Measurements from ENCODE around the gene CNTNAP5. TPM values are rescaled to one million over a fixed set of nuclear protein-coding genes. Genes with fewer than 3 reads are reported as not detected.

Gene CNTNAP5
- total and polyA plus RNA-seq, 9 of the 15 experiments (the other 6 are each of a cell fraction or from before 2014, with no cell fraction given), result not detected

GRCh38 chr2:124646166-124646815 lies 621.2 kb downstream of the CNTNAP5 start:
- 0% methylated on average over 4 of the region's 4 CpGs for WGBS (ENCODE audit: insufficient coverage, low coverage, missing lambda C conversion rate)
- ChIA-PET POLR2A (no interaction called here), CTCF (ENCODE audit: low intra/inter-chr PET ratio) (no interaction called here)
- no peak overlapping the region for H2AFZ ChIP-seq (ENCODE audit: low read depth, low read length)
- intact Hi-C loops (cut with micrococcal nuclease), result no loop called here
- no TSS peak for BruUV-seq (replicated peaks)
- in situ Hi-C loops (cut with MboI), result no loop called here
- no peaks in the 10 kb centered on the region for H3K79me2 ChIP-seq (ENCODE audit: control insufficient read depth, insufficient read depth, low read length)
- no peak for FAIRE-seq
- no peaks in the 10 kb centered on the region for H3K27me3 ChIP-seq (ENCODE audit: control insufficient read depth in 2 of 2, insufficient read depth in 2 of 2, low read length in 2 of 2)
- TF ChIP-seq ZNF707 (CRISPR knock-in tag; conservative IDR thresholded peaks at IDR 0.05) (no peak), ZSCAN29 (IDR thresholded peaks at IDR 0.05) (no peak)
- H3K4me2 ChIP-seq (ENCODE audit: insufficient read depth, low read length), result no peak overlapping the region
- ATAC-seq, result no peak
- DNase-seq (ENCODE audit: extremely low read depth in 1 of 4, low spot score in 3 of 4), result no peak
- H4K20me1 ChIP-seq (replicated peaks; ENCODE audit: control insufficient read depth, insufficient read depth, low read length), result no peaks in the 10 kb centered on the region
- no peak overlapping the region for H3K9ac ChIP-seq (ENCODE audit: insufficient read depth in 1 of 2, low read depth in 2 of 2, low read length in 2 of 2)
- H3K9me3 ChIP-seq (replicated peaks; ENCODE audit: control insufficient read depth, insufficient read depth, low read depth, low read length), result no peaks in the 10 kb centered on the region
- no peaks in the 10 kb centered on the region for H3K36me3 ChIP-seq (ENCODE audit: control insufficient read depth, insufficient read depth, low read length)
- H3K27ac ChIP-seq (ENCODE audit: extremely low read depth, low read depth, low read length), result no peak overlapping the region
- no peaks in the 10 kb centered on the region for H3K9me1 ChIP-seq (ENCODE audit: control insufficient read depth, insufficient read depth, low read length)
- H3K4me3 ChIP-seq, result no peak overlapping the region
- H3K4me1 ChIP-seq (replicated peaks in 1 of 2; ENCODE audit: control insufficient read depth in 2 of 2, insufficient read depth in 2 of 2, low read length in 2 of 2), result no peaks in the 10 kb centered on the region

GRCh38 chr2:124647245-124647644 lies 622.2 kb downstream of the CNTNAP5 start:
- ATAC-seq (no peak), DNase-seq (ENCODE audit: extremely low read depth in 1 of 4, low spot score in 3 of 4) (no peak), FAIRE-seq (no peak)
- BruUV-seq (replicated peaks), result no TSS peak
- Histone ChIP-seq H3K79me2 (ENCODE audit: control insufficient read depth, insufficient read depth, low read length) (no peaks in the 10 kb centered on the region), H3K9me1 (ENCODE audit: control insufficient read depth, insufficient read depth, low read length) (no peaks in the 10 kb centered on the region), H3K36me3 (ENCODE audit: control insufficient read depth, insufficient read depth, low read length) (no peaks in the 10 kb centered on the region), H2AFZ (ENCODE audit: low read depth, low read length) (no peak overlapping the region), H3K4me1 (replicated peaks in 1 of 2; ENCODE audit: control insufficient read depth in 2 of 2, insufficient read depth in 2 of 2, low read length in 2 of 2) (no peaks in the 10 kb centered on the region), H3K4me3 (no peak overlapping the region), H3K9me3 (replicated peaks; ENCODE audit: control insufficient read depth, insufficient read depth, low read depth, low read length) (no peaks in the 10 kb centered on the region), H3K27me3 (ENCODE audit: control insufficient read depth in 2 of 2, insufficient read depth in 2 of 2, low read length in 2 of 2) (no peaks in the 10 kb centered on the region), H4K20me1 (replicated peaks; ENCODE audit: control insufficient read depth, insufficient read depth, low read length) (no peaks in the 10 kb centered on the region), H3K9ac (ENCODE audit: insufficient read depth in 1 of 2, low read depth in 2 of 2, low read length in 2 of 2) (no peak overlapping the region), H3K4me2 (ENCODE audit: insufficient read depth, low read length) (no peak overlapping the region), H3K27ac (ENCODE audit: extremely low read depth, low read depth, low read length) (no peak overlapping the region)
- in situ Hi-C loops (cut with MboI) (no loop called here), intact Hi-C loops (cut with micrococcal nuclease) (no loop called here)
- CTCF ChIA-PET (ENCODE audit: low intra/inter-chr PET ratio), result no interaction called here
- TF ChIP-seq TFAP4 (CRISPR knock-in tag; IDR thresholded peaks at IDR 0.05; ENCODE audit: borderline replicate concordance) (no peak), MAFK (IDR thresholded peaks at IDR 0.05; ENCODE audit: low read length) (no peak)
- WGBS (ENCODE audit: insufficient coverage, low coverage, missing lambda C conversion rate), result 0% methylated on average over 3 of the region's 3 CpGs
- POLR2A ChIA-PET, result no interaction called here

All from K562 (cell line).